ENCODE data around the gene S100A16.

S100A16 gene

DNA sequence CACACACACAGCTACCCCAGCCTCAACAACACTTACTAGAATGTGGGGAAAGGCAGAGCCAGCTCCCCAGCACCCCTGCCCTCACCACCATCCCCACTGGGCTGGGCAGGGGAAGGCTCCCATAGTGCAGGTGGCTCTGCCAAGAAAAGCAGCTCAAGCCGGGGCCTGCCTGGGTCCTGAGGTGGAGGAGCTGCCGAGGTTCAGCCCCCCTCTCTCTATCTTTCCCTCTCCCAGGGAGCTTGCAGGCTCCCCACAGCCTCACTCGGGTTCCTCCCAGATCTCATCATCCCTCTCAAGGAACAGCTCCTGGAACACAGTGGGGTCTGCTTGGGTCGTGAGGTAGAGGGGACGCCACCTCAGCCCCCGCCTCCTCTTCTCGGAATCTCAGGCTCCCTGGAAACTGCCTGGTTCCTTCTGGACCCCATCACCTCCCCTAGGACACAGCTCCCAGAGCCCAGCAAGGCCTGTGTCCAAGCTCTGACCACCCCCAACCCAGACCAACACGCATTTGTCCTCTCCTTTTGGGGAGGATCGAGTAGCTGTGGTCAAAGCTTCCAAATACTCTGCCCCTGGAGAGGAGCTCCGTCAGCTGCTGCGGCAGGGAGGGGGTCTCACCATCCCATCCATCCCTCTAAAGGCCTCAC lies 704 bp downstream of the S100A16 start:
- DNase-seq = no peak
- POLR2A ChIA-PET = interaction anchor here (0.6 kb wide), 1 partner anchor 280 kb away, joined by 4 read pairs; no protein-coding TSS in a partner anchor
- WGBS (ENCODE audit: insufficient coverage) = 100% methylated on average over 5 of the region's 11 CpGs
- Histone ChIP-seq H3K4me1 (ENCODE audit: control extremely low read depth in 1 of 4, control insufficient read depth in 4 of 4, insufficient read depth in 4 of 4, low read length in 3 of 4) (peaks cover 0 to 24% (median 15%) of the 10 kb centered on the region in 4 experiments), H3K27ac (ENCODE audit: insufficient read depth in 1 of 2, low read depth in 1 of 2, low read length in 2 of 2, poor library complexity in 1 of 2, severe bottlenecking in 2 of 2) (no peak overlapping the region), H3K9me3 (ENCODE audit: control extremely low read depth in 1 of 5, control insufficient read depth in 4 of 5, insufficient read depth in 2 of 5, low read depth in 1 of 5, low read length in 4 of 5) (no peaks in the 10 kb centered on the region), H3K27me3 (replicated peaks in 2 of 5; ENCODE audit: control insufficient read depth in 4 of 5, insufficient read depth in 5 of 5, low read length in 4 of 5) (no peaks in the 10 kb centered on the region), H3K36me3 (ENCODE audit: control insufficient read depth in 4 of 4, insufficient read depth in 4 of 4, low read length in 3 of 4) (no peaks in the 10 kb centered on the region), H3K4me3 (ENCODE audit: control insufficient read depth in 1 of 7, extremely low read depth in 1 of 7, insufficient read depth in 4 of 7, low read depth in 2 of 7, low read length in 6 of 7) (no peak overlapping the region)
- CTCF ChIA-PET = interaction anchor here (9.0 to 21.2 kb wide), 3 partner anchors 14 to 41 kb away, joined by 100 to 262 read pairs (median 112); partner anchors contain the start of genes S100A1 and S100A13

DNA sequence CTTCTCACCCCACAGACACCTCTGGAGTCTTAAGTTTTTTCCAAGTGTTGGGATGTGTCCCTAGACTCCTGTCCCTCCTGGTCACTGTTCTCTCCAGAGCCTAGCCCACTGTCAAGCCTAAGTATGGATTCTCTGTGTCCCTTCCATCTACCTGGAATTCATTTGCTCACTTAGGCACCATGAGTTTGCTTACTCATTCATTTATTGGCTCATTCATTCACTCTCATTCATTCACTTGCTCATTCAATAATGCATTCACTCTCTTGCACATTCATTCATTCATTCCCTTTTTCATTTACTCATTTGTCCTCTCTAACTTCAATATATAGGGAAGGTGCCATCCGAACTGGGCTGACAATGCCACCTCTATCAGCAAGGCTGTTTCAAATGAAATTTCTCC lies 1.6 kb downstream of the S100A16 start:
- Histone ChIP-seq H3K4me3 (ENCODE audit: control insufficient read depth in 1 of 7, extremely low read depth in 1 of 7, insufficient read depth in 4 of 7, low read depth in 2 of 7, low read length in 6 of 7) (no peak overlapping the region), H3K27me3 (replicated peaks in 2 of 5; ENCODE audit: control insufficient read depth in 4 of 5, insufficient read depth in 5 of 5, low read length in 4 of 5) (no peaks in the 10 kb centered on the region), H3K27ac (ENCODE audit: insufficient read depth in 1 of 2, low read depth in 1 of 2, low read length in 2 of 2, poor library complexity in 1 of 2, severe bottlenecking in 2 of 2) (no peak overlapping the region), H3K9me3 (ENCODE audit: control extremely low read depth in 1 of 5, control insufficient read depth in 4 of 5, insufficient read depth in 2 of 5, low read depth in 1 of 5, low read length in 4 of 5) (no peaks in the 10 kb centered on the region), H3K36me3 (ENCODE audit: control insufficient read depth in 4 of 4, insufficient read depth in 4 of 4, low read length in 3 of 4) (no peaks in the 10 kb centered on the region), H3K4me1 (ENCODE audit: control extremely low read depth in 1 of 4, control insufficient read depth in 4 of 4, insufficient read depth in 4 of 4, low read length in 3 of 4) (peaks cover 0 to 24% (median 15%) of the 10 kb centered on the region in 4 experiments)
- CTCF ChIA-PET = interaction anchor here (9.0 to 21.2 kb wide), 2 partner anchors 17 to 40 kb away, joined by 112 to 262 read pairs; partner anchors contain the start of genes S100A1 and S100A13
- POLR2A ChIA-PET = no interaction called here
- 100% methylated on average over 1 of the region's 1 CpG for WGBS (ENCODE audit: insufficient coverage)
- DNase-seq = no peak

DNA sequence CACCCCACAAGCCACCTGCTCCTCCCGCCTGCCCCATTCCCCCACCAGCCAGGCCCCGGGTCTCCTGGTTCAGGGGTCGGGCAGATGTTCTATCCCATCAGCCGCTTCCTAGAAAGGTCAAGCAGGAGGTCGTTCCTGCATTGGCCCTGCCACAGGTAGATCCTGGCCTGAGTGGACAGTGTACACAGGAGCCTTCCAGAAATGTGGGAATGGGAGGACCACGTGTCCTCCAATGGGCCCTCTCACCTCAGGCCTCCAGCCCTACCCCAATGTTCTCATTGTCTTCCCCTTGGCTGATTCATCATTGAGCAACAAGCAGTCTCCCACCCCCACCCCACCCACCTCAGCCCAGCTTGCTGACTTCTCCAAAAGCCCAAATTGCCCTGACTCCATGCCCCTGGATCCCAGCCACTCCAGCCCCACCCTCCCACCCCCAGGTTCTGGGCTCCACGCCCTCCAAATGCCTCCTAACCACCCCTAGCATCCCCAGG lies 2.1 kb downstream of the S100A16 start:
- ChIA-PET POLR2A (no interaction called here), CTCF (interaction anchor here (0.9 to 21.2 kb wide), 4 partner anchors 17 to 137 kb away, joined by 3 to 262 read pairs (median 58); partner anchors contain the start of genes S100A1 and S100A13)
- Histone ChIP-seq H3K27me3 (replicated peaks in 2 of 5; ENCODE audit: control insufficient read depth in 4 of 5, insufficient read depth in 5 of 5, low read length in 4 of 5) (no peaks in the 10 kb centered on the region), H3K27ac (ENCODE audit: insufficient read depth in 1 of 2, low read depth in 1 of 2, low read length in 2 of 2, poor library complexity in 1 of 2, severe bottlenecking in 2 of 2) (no peak overlapping the region), H3K36me3 (ENCODE audit: control insufficient read depth in 4 of 4, insufficient read depth in 4 of 4, low read length in 3 of 4) (no peaks in the 10 kb centered on the region), H3K4me1 (ENCODE audit: control extremely low read depth in 1 of 4, control insufficient read depth in 4 of 4, insufficient read depth in 4 of 4, low read length in 3 of 4) (peaks cover 0 to 24% (median 15%) of the 10 kb centered on the region in 4 experiments), H3K4me3 (ENCODE audit: control insufficient read depth in 1 of 7, extremely low read depth in 1 of 7, insufficient read depth in 4 of 7, low read depth in 2 of 7, low read length in 6 of 7) (no peak overlapping the region), H3K9me3 (ENCODE audit: control extremely low read depth in 1 of 5, control insufficient read depth in 4 of 5, insufficient read depth in 2 of 5, low read depth in 1 of 5, low read length in 4 of 5) (no peaks in the 10 kb centered on the region)
- 83% methylated on average over 5 of the region's 7 CpGs for WGBS (ENCODE audit: insufficient coverage)
- no peak for DNase-seq

DNA sequence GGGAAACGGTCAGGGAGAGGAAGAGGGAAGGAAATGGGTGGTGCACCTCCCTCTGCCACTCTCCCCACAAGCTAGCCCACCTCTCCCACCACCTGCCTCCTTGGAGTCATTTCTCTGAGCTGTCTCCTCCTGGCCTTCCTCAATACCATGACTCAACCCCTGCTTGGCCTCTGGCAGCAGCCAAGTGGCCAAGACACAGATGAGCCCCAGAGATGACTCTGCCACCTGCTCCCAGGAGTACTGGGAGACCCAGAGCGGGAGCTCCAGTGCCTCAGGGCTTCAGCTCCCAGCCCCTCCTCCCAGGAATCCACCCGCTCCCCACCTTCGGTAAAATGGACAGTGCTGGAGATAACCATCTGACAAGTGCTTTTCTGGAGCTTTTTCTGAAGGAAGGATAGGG lies 2.6 kb downstream of the S100A16 start:
- 40% methylated on average over 1 of the region's 4 CpGs for WGBS (ENCODE audit: insufficient coverage)
- no peak overlapping the region for H3K27ac ChIP-seq (ENCODE audit: insufficient read depth in 1 of 2, low read depth in 1 of 2, low read length in 2 of 2, poor library complexity in 1 of 2, severe bottlenecking in 2 of 2)
- DNase-seq = peak in 2 of 3 donors; percentile 25 to 34
- no peaks in the 10 kb centered on the region for H3K36me3 ChIP-seq (ENCODE audit: control insufficient read depth in 4 of 4, insufficient read depth in 4 of 4, low read length in 3 of 4)
- H3K9me3 ChIP-seq (ENCODE audit: control extremely low read depth in 1 of 5, control insufficient read depth in 4 of 5, insufficient read depth in 2 of 5, low read depth in 1 of 5, low read length in 4 of 5) = no peaks in the 10 kb centered on the region
- H3K4me1 ChIP-seq (ENCODE audit: control extremely low read depth in 1 of 4, control insufficient read depth in 4 of 4, insufficient read depth in 4 of 4, low read length in 3 of 4) = peaks cover 0 to 24% (median 15%) of the 10 kb centered on the region in 4 experiments
- CTCF ChIA-PET = interaction anchor here (0.9 to 21.2 kb wide), 6 partner anchors 7 to 138 kb away, joined by 3 to 262 read pairs (median 4); partner anchors contain the start of gene S100A14
- H3K4me3 ChIP-seq (ENCODE audit: control insufficient read depth in 1 of 7, extremely low read depth in 1 of 7, insufficient read depth in 4 of 7, low read depth in 2 of 7, low read length in 6 of 7) = no peak overlapping the region
- H3K27me3 ChIP-seq (replicated peaks in 2 of 5; ENCODE audit: control insufficient read depth in 4 of 5, insufficient read depth in 5 of 5, low read length in 4 of 5) = no peaks in the 10 kb centered on the region
- POLR2A ChIA-PET = no interaction called here

DNA sequence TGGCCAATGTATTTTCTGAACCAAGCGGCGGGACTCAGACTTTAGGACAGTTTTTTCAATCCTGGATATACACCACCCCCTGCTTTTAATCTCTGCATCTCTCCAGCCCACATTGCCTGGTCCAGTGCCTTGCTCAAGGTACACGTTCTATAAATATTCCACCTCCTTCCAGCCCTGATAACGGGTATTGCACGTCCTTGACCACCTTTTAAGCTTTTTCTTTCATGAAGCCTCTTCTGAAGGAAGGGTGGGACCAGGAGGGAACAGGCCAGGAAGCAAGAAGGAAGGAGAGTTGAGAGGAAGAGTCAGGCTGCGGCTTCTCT lies 3.4 kb downstream of the S100A16 start:
- CTCF ChIA-PET = interaction anchor here (1.1 to 4.9 kb wide), 4 partner anchors 8 to 114 kb away, joined by 3 to 30 read pairs (median 4); partner anchors contain the start of gene S100A14
- Histone ChIP-seq H3K4me1 (ENCODE audit: control extremely low read depth in 1 of 4, control insufficient read depth in 4 of 4, insufficient read depth in 4 of 4, low read length in 3 of 4) (peaks cover 0 to 24% (median 15%) of the 10 kb centered on the region in 4 experiments), H3K36me3 (ENCODE audit: control insufficient read depth in 4 of 4, insufficient read depth in 4 of 4, low read length in 3 of 4) (no peaks in the 10 kb centered on the region), H3K27ac (ENCODE audit: insufficient read depth in 1 of 2, low read depth in 1 of 2, low read length in 2 of 2, poor library complexity in 1 of 2, severe bottlenecking in 2 of 2) (no peak overlapping the region), H3K27me3 (replicated peaks in 2 of 5; ENCODE audit: control insufficient read depth in 4 of 5, insufficient read depth in 5 of 5, low read length in 4 of 5) (no peaks in the 10 kb centered on the region), H3K9me3 (ENCODE audit: control extremely low read depth in 1 of 5, control insufficient read depth in 4 of 5, insufficient read depth in 2 of 5, low read depth in 1 of 5, low read length in 4 of 5) (no peaks in the 10 kb centered on the region), H3K4me3 (ENCODE audit: control insufficient read depth in 1 of 7, extremely low read depth in 1 of 7, insufficient read depth in 4 of 7, low read depth in 2 of 7, low read length in 6 of 7) (no peak overlapping the region)
- POLR2A ChIA-PET = no interaction called here
- no peak for DNase-seq
- WGBS (ENCODE audit: insufficient coverage) = 86% methylated on average over 3 of the region's 6 CpGs

DNA sequence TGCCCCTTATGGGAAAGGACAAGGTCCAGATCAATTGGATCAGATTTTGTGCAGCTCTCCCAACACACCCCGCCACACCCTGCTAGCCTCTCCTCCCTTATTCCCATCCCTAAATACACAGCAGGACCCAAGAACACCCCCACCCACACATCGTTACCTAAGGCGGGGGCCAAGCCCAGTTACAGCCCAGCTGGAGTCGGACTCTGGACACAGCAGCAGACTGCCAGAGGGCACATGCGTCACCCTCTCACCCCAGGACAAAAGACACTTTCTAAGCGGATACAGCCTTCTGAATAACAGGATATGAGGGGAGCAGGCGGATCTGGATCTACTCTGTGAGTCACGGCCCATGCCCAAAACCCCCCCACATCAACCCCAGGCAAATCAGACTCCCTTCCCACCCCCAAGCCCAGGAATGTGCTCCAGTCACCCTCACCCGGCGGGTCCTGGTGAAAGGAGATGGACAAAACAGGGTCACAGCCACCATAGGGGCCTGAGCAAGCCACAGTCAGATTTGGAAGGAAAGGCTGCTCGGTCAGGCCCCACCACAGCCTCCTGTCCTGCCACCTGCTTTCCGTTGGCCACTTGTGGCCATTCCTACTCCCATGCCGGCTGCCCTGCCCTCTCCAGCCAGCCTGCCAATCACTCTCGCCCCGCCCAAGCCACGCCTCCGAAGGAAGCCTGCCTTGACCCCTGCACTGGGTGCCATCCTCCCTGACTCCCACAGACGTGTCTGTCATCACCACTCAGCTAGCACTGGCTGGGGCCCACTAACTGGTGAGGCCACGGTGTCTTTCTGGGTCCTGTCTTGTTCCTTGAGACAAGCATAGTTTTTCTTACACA lies 4.0 kb downstream of the S100A16 start:
- no peak overlapping the region for H3K27ac ChIP-seq (ENCODE audit: insufficient read depth in 1 of 2, low read depth in 1 of 2, low read length in 2 of 2, poor library complexity in 1 of 2, severe bottlenecking in 2 of 2)
- H3K4me3 ChIP-seq (ENCODE audit: control insufficient read depth in 1 of 7, extremely low read depth in 1 of 7, insufficient read depth in 4 of 7, low read depth in 2 of 7, low read length in 6 of 7) = no peak overlapping the region
- 97% methylated on average over 16 of the region's 19 CpGs for WGBS (ENCODE audit: insufficient coverage)
- peaks cover 0 to 24% (median 15%) of the 10 kb centered on the region in 4 experiments for H3K4me1 ChIP-seq (ENCODE audit: control extremely low read depth in 1 of 4, control insufficient read depth in 4 of 4, insufficient read depth in 4 of 4, low read length in 3 of 4)
- H3K36me3 ChIP-seq (ENCODE audit: control insufficient read depth in 4 of 4, insufficient read depth in 4 of 4, low read length in 3 of 4) = no peaks in the 10 kb centered on the region
- no peaks in the 10 kb centered on the region for H3K9me3 ChIP-seq (ENCODE audit: control extremely low read depth in 1 of 5, control insufficient read depth in 4 of 5, insufficient read depth in 2 of 5, low read depth in 1 of 5, low read length in 4 of 5)
- ChIA-PET CTCF (interaction anchor here (1.1 to 4.9 kb wide), 3 partner anchors 8 to 76 kb away, joined by 3 to 30 read pairs (median 6); partner anchors contain the start of gene S100A14), POLR2A (no interaction called here)
- no peak for DNase-seq
- no peaks in the 10 kb centered on the region for H3K27me3 ChIP-seq (replicated peaks in 2 of 5; ENCODE audit: control insufficient read depth in 4 of 5, insufficient read depth in 5 of 5, low read length in 4 of 5)

Data from common myeloid progenitor, CD34-positive (primary cell).